Measurements from ENCODE around the gene ASTN1.

ASTN1 gene

GRCh38 chr1:177014325-177014724 lies 150.2 kb downstream of the ASTN1 start:
- no peaks in the 10 kb centered on the region for H3K4me1 ChIP-seq (ENCODE audit: insufficient read depth, low read length, poor library complexity, severe bottlenecking)
- no peaks in the 10 kb centered on the region for H3K9me2 ChIP-seq (replicated peaks; ENCODE audit: low read depth, low read length)
- H3K4me3 ChIP-seq (ENCODE audit: low read length, poor library complexity, severe bottlenecking) = no peak overlapping the region
- H4K20me1 ChIP-seq (ENCODE audit: insufficient read depth, low read length, poor library complexity, severe bottlenecking) = no peaks in the 10 kb centered on the region
- H2AFZ ChIP-seq (ENCODE audit: low read length) = no peak overlapping the region
- H3K36me3 ChIP-seq (ENCODE audit: insufficient read depth, low read length) = no peaks in the 10 kb centered on the region
- no peak overlapping the region for H3K9ac ChIP-seq (ENCODE audit: low read depth, low read length, poor library complexity, severe bottlenecking)
- no peak overlapping the region for H3K4me2 ChIP-seq (ENCODE audit: low read depth, low read length, poor library complexity, severe bottlenecking)
- H3K79me2 ChIP-seq (ENCODE audit: insufficient read depth, low read length) = no peaks in the 10 kb centered on the region
- H3F3A ChIP-seq (ENCODE audit: low read depth) = no peaks in the 10 kb centered on the region
- no peaks in the 10 kb centered on the region for H3K9me3 ChIP-seq (ENCODE audit: insufficient read depth, low read depth, low read length)
- no peaks in the 10 kb centered on the region for H3K27me3 ChIP-seq (ENCODE audit: insufficient read depth, low read length, poor library complexity, severe bottlenecking)
- TF ChIP-seq EZH2phosphoT487 (IDR thresholded peaks at IDR 0.05; ENCODE audit: borderline replicate concordance) (no peak), CTCF (conservative IDR thresholded peaks at IDR 0.05; ENCODE audit: low read length) (no peak)

- no peak for TF ChIP-seq EZH2phosphoT487 (IDR thresholded peaks at IDR 0.05; ENCODE audit: borderline replicate concordance)
- TF ChIP-seq CTCF (conservative IDR thresholded peaks at IDR 0.05; ENCODE audit: low read length) = no peak
- Histone ChIP-seq H3K9me3 (ENCODE audit: insufficient read depth, low read depth, low read length) (no peaks in the 10 kb centered on the region), H4K20me1 (ENCODE audit: insufficient read depth, low read length, poor library complexity, severe bottlenecking) (no peaks in the 10 kb centered on the region), H3K4me1 (ENCODE audit: insufficient read depth, low read length, poor library complexity, severe bottlenecking) (no peaks in the 10 kb centered on the region), H3K4me2 (ENCODE audit: low read depth, low read length, poor library complexity, severe bottlenecking) (no peak overlapping the region), H3K4me3 (ENCODE audit: low read length, poor library complexity, severe bottlenecking) (no peak overlapping the region), H3F3A (ENCODE audit: low read depth) (no peaks in the 10 kb centered on the region), H3K79me2 (ENCODE audit: insufficient read depth, low read length) (no peaks in the 10 kb centered on the region), H3K36me3 (ENCODE audit: insufficient read depth, low read length) (no peaks in the 10 kb centered on the region), H3K27me3 (ENCODE audit: insufficient read depth, low read length, poor library complexity, severe bottlenecking) (no peaks in the 10 kb centered on the region), H2AFZ (ENCODE audit: low read length) (no peak overlapping the region), H3K9ac (ENCODE audit: low read depth, low read length, poor library complexity, severe bottlenecking) (no peak overlapping the region), H3K9me2 (replicated peaks; ENCODE audit: low read depth, low read length) (no peaks in the 10 kb centered on the region)
These were observed 152.1 kb downstream of the ASTN1 start for GRCh38 chr1:177012342-177012925.

GRCh38 chr1:177011508-177011907 lies 153.0 kb downstream of the ASTN1 start:
- Histone ChIP-seq H3K79me2 (ENCODE audit: insufficient read depth, low read length) (no peaks in the 10 kb centered on the region), H3K27me3 (ENCODE audit: insufficient read depth, low read length, poor library complexity, severe bottlenecking) (no peaks in the 10 kb centered on the region), H3K4me1 (ENCODE audit: insufficient read depth, low read length, poor library complexity, severe bottlenecking) (no peaks in the 10 kb centered on the region), H3K4me3 (ENCODE audit: low read length, poor library complexity, severe bottlenecking) (no peak overlapping the region), H3K9ac (ENCODE audit: low read depth, low read length, poor library complexity, severe bottlenecking) (no peak overlapping the region), H3K9me2 (replicated peaks; ENCODE audit: low read depth, low read length) (no peaks in the 10 kb centered on the region), H2AFZ (ENCODE audit: low read length) (no peak overlapping the region), H4K20me1 (ENCODE audit: insufficient read depth, low read length, poor library complexity, severe bottlenecking) (no peaks in the 10 kb centered on the region), H3F3A (ENCODE audit: low read depth) (no peaks in the 10 kb centered on the region), H3K9me3 (ENCODE audit: insufficient read depth, low read depth, low read length) (no peaks in the 10 kb centered on the region), H3K36me3 (ENCODE audit: insufficient read depth, low read length) (no peaks in the 10 kb centered on the region), H3K4me2 (ENCODE audit: low read depth, low read length, poor library complexity, severe bottlenecking) (no peak overlapping the region)
- TF ChIP-seq EZH2phosphoT487 (IDR thresholded peaks at IDR 0.05; ENCODE audit: borderline replicate concordance) = no peak
- TF ChIP-seq CTCF (conservative IDR thresholded peaks at IDR 0.05; ENCODE audit: low read length) = no peak

All from Loucy (cell line).